Prostate gland (tissue), 2 donors: ENCODE data around the gene IL36RN. TPM values are rescaled to one million over a fixed set of nuclear protein-coding genes. Genes with fewer than 3 reads are reported as not detected.

Experiments used
- DNase-seq: peaks from one replicate; pipeline ENCODE4 v3.0.0-alpha.2; 2019; ENCODE audit warnings: low spot score
- H3K27ac ChIP-seq, 2 donors: fragments of 200-600 bp; sonication (generic); 2 replicates each; pipeline ENCODE4 v1.5.1; 2017 to 2019
- H3K27me3 ChIP-seq: fragments of 200-600 bp; sonication (generic); replicated peaks from 2 replicates; pipeline ENCODE4 v1.5.1; 2019; ENCODE audit not compliant: insufficient read depth
- H3K36me3 ChIP-seq, 2 donors: fragments of 200-600 bp; sonication (generic); 1 replicate in 1 of 2; 2 replicates in 1 of 2; pipeline versions ENCODE4 v1.5.1 to v1.8.1; 2017 to 2019
- H3K4me1 ChIP-seq: fragments of 200-600 bp; sonication (generic); replicated peaks from 2 replicates; pipeline ENCODE4 v1.5.1; 2019
- H3K4me3 ChIP-seq, 2 donors: fragments of 200-600 bp; sonication (generic); 2 replicates each; pipeline ENCODE4 v1.5.1; 2017 to 2019
- H3K9me3 ChIP-seq: fragments of 200-600 bp; sonication (generic); 2 replicates; pipeline ENCODE4 v1.5.1; 2017
- CTCF ChIP-seq, 4 experiments: fragments of 200-600 bp in 2 of 4; fragments of 450-650 bp in 2 of 4; sonication (generic) in 2 of 4; IDR thresholded peaks; 1 replicate in 3 of 4; 2 replicates in 1 of 4; pipeline ENCODE4 v1.5.1; 2016 to 2019; ENCODE audit warnings: antibody characterized with exemption in 4 of 4, mild to moderate bottlenecking in 2 of 4, moderate library complexity in 2 of 4
- POLR2A ChIP-seq: fragments of 450-650 bp; IDR thresholded peaks from one replicate; pipeline ENCODE4 v1.6.1; 2016; ENCODE audit warnings: antibody characterized with exemption, mild to moderate bottlenecking
- POLR2AphosphoS5 ChIP-seq: sonication (generic); formaldehyde crosslinking; IDR thresholded peaks from one replicate; pipeline ENCODE4 v1.6.1; 2017; ENCODE audit warnings: antibody characterized with exemption
- WGBS: methylation state at CpG from one replicate; pipeline ENCODE4 v1.1.5; 2018; 5-methylcytosine and 5-hydroxymethylcytosine counted together
- intact Hi-C: fragments of 100-400 bp; cut with DNase I; formaldehyde crosslinking; loops from one replicate; pipeline ENCODE4 v1.14.2; 2022
- total RNA-seq, 2 donors: library from RNA; depleted of rRNA; stranded (reverse); fragments of >200 nt; gene quantifications; one replicate each; pipeline ENCODE4 v1.1.0, GENCODE V29; 2016

The IL36RN gene
- total RNA-seq, 2 donors from 2014 or later: not detected

GRCh38 chr2:113028112-113028511 is 30.9 kb upstream of the IL36RN start:
- 9% methylated on average over 1 of the region's 1 CpG for WGBS
- H3K4me1 ChIP-seq: no peaks in the 10 kb centered on the region
- no peak for DNase-seq
- no peak overlapping the region for H3K4me3 ChIP-seq
- H3K27me3 ChIP-seq: no peaks in the 10 kb centered on the region
- intact Hi-C loops: no loop called here
- H3K27ac ChIP-seq: no peak overlapping the region
- TF ChIP-seq CTCF (IDR thresholded peaks at IDR 0.05): no peak
- TF ChIP-seq POLR2AphosphoS5: no peak
- TF ChIP-seq POLR2A: no peak
- H3K9me3 ChIP-seq: no peaks in the 10 kb centered on the region
- H3K36me3 ChIP-seq: no peaks in the 10 kb centered on the region

- WGBS: 100% methylated on average over 1 of the region's 1 CpG
- no peak for DNase-seq
- no peaks in the 10 kb centered on the region for H3K36me3 ChIP-seq
- no peak for TF ChIP-seq POLR2AphosphoS5
- TF ChIP-seq CTCF (IDR thresholded peaks at IDR 0.05): no peak
- TF ChIP-seq POLR2A: no peak
- intact Hi-C loops: no loop called here
- no peak overlapping the region for H3K27ac ChIP-seq
- no peak overlapping the region for H3K4me3 ChIP-seq
- no peaks in the 10 kb centered on the region for H3K9me3 ChIP-seq
- H3K4me1 ChIP-seq: no peaks in the 10 kb centered on the region
- no peaks in the 10 kb centered on the region for H3K27me3 ChIP-seq
These were observed 26.3 kb upstream of the IL36RN start for GRCh38 chr2:113032737-113033136.

GRCh38 chr2:113034016-113034415 is 25.0 kb upstream of the IL36RN start:
- no peak for TF ChIP-seq POLR2A
- TF ChIP-seq CTCF (IDR thresholded peaks at IDR 0.05): no peak
- no peak for TF ChIP-seq POLR2AphosphoS5
- intact Hi-C loops: no loop called here
- no peak overlapping the region for H3K4me3 ChIP-seq
- WGBS: 80% methylated on average over 3 of the region's 3 CpGs
- no peak overlapping the region for H3K27ac ChIP-seq
- H3K4me1 ChIP-seq: no peaks in the 10 kb centered on the region
- no peaks in the 10 kb centered on the region for H3K27me3 ChIP-seq
- H3K36me3 ChIP-seq: no peaks in the 10 kb centered on the region
- no peak for DNase-seq
- no peaks in the 10 kb centered on the region for H3K9me3 ChIP-seq

- intact Hi-C loops: no loop called here
- Histone ChIP-seq H3K4me1 (no peaks in the 10 kb centered on the region), H3K9me3 (no peaks in the 10 kb centered on the region), H3K36me3 (no peaks in the 10 kb centered on the region), H3K27me3 (no peaks in the 10 kb centered on the region), H3K4me3 (no peak overlapping the region), H3K27ac (no peak overlapping the region)
- no peak for TF ChIP-seq POLR2AphosphoS5
- TF ChIP-seq CTCF (IDR thresholded peaks at IDR 0.05): no peak
- TF ChIP-seq POLR2A: no peak
- no peak for DNase-seq
- 95% methylated on average over 9 of the region's 9 CpGs for WGBS
These were observed 22.2 kb upstream of the IL36RN start for GRCh38 chr2:113036763-113037162.

GRCh38 chr2:113038291-113038690 is 20.7 kb upstream of the IL36RN start:
- no peak for TF ChIP-seq POLR2A
- no peak for TF ChIP-seq CTCF (IDR thresholded peaks at IDR 0.05)
- TF ChIP-seq POLR2AphosphoS5: no peak
- no peak overlapping the region for H3K27ac ChIP-seq
- H3K36me3 ChIP-seq: no peaks in the 10 kb centered on the region
- H3K9me3 ChIP-seq: no peaks in the 10 kb centered on the region
- intact Hi-C loops: no loop called here
- no peak for DNase-seq
- 91% methylated on average over 3 of the region's 3 CpGs for WGBS
- no peaks in the 10 kb centered on the region for H3K4me1 ChIP-seq
- H3K4me3 ChIP-seq: no peak overlapping the region
- H3K27me3 ChIP-seq: no peaks in the 10 kb centered on the region
